Measurements from ENCODE around the gene SV2B.

The SV2B gene

DNA sequence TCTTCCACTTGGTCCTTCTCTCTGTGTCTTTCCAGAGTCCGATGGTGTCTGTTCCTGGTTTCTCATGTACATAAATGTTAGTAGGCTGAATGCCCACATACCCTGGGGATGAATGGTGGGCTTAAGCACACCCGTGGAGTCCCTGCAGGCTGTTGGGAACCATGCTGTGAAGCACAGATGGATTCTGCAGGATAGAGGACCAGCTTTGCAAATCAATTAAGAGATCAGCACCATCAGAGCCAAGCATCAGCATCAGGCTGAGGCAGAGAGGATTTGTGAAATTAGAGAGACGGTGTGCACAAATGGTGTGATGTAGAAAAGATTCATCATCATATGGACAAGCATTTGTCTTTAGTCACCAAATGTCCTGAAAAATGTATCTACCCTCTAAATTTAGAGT lies 127.1 kb downstream of the SV2B start:
- DNase-seq = no peak

DNA sequence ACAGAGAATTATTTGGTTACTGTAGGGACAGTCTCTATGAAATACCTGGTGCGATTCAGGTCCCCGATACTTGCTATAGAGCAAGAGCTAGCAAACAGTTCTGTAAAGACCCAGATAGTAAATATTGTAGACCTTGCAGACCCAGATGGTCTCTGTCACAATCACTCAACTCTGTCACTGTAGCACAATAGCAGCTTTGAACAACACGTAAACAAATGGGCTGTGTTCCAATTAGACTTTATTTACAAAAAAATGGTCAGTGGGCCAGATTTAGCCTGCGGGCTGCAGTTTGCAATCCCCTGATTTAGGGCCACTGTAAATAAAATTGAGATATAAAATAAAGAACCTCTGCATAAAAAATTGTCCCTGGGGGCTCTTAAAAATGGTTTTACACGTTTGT lies 127.7 kb downstream of the SV2B start:
- no peak for DNase-seq

GRCh38 chr15:91228383-91228782 lies 128.3 kb downstream of the SV2B start:
- no peak for DNase-seq

GRCh38 chr15:91228890-91229289 lies 128.8 kb downstream of the SV2B start:
- DNase-seq = no peak

DNA sequence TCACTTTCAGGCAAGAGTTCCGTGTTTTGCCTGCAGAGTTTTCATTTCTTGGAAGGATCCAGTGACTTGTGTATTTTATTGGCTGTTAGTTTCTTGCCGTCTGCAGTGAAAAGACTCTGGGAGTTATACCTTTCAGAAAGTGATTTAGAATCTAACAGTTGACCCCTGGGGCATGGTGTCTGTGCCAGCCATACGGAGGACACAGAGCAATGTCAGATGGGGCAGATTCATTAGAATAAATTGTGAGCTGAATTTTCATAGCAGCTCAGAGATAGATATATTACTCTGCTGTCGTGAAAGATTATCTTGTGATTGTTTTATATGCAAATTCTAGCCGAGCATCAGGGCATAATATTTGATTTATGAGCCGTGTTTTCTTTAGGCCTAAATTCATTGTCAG lies 131.6 kb downstream of the SV2B start:
- DNase-seq = no peak

DNA sequence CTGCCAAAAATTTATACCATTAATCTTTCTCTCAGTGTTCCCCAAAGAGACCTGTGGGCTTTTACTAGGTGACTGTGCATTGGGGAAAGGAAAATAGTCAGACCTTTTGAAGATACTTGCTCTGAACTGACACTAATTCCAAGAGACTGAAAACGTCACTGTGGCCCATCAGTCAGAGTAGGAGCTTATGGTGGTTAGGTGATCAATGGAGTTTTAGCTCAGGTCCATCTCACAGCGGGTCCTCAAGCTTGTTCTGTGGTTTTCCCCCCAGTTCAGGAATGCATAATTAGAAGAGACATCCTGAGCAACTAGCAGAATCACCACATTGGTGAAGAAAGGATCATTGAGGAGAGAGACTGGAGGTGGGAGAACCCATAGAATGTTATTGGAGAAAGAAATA lies 134.7 kb downstream of the SV2B start:
- no peak for DNase-seq

GRCh38 chr15:91235376-91235775 lies 135.3 kb downstream of the SV2B start:
- DNase-seq = no peak

DNA sequence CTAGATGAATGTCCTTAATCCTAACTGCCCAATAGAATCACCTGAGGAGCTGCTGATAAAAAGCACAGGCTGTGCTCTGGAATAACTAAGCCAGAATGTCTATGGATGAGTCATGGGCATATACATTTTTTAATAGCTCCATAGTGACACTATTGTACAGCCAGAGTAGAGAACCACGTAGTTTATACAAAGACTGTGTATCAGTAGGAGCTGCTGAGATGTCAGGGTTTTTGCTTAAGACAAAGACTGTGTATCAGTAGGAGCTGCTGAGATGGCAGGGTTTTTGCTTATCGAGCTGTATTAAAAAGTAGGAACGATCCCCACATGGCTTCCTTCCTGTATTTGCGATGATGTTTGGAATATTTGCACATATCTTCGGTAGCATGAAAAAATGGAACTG lies 137.4 kb downstream of the SV2B start:
- DNase-seq = no peak

DNA sequence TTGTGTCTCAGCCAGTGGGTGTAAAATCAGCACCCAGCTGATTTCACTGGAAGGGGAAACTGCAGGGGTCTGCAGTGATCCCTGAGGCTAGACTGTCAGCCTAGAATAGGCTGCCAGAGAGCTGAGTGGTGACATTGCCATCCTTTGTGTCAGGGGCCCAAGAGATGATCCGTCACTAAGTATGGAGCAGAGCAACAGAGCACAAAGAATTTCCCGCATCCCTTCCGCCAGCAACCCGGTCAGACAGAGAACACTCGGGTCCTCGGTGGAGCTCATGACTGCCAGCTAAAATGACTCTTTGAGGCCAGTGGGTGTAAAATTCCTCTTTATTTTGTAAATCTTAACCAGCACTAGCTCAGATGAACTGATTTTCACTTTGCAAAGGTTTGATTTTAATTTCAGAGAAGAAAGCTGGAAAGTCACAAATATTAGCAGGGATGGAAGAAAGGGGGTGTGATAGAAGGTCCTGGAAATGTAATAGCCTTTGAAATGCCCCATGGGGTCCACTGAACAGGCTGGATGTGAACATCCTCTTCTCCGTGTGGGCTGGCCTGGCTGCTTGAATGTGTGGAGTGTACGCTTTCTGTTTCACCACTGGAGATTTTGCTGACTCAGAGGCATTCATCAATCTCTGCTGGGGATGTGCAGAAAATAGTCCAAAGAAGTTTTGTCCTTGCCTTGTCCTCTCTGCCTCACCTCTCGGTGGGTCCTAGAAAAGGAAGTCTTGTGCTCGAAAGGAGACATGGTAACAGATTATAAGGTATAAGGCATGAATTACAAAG lies 138.8 kb downstream of the SV2B start:
- peak in 1 of 56 donors; percentile 6 for DNase-seq

GRCh38 chr15:91243826-91244225 lies 143.8 kb downstream of the SV2B start:
- no peak for DNase-seq

DNA sequence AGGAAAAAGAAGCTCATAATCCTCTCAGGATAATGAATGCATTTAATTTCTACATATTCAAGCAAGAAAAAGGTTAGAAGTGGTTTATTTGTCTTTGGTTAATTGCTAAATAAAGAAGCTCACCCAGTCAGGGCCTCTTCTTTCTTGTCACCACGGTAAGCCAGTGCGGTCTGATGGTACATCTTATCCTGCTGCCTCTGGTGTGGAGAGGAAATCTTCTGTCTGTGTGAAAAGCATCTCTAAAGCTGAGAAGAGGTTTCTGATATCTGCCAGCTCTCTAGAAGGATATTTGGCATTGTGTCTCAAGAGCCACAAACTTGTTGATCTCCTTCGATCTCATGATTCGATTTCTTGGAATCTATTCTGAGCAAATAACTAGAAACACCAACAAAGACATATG lies 144.9 kb downstream of the SV2B start:
- DNase-seq = no peak

DNA sequence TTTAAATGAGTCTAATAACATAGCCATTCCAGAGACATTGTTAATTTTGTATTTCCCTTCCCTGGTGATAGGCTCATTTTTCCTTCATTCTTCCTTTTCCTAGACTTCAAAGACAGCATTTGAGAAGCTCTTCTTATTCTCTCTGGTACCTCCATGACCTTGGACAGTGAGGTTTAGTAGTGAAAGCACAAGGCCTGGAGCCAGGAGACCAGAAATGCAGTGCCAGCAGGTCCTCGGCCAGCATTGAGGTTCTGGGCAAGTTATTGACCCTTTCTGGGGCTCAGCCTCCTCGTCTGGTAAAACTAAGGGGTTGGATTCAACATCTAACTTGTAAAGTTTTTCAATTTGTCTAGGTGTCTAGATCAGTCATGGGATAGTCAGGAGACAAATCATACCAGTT lies 146.9 kb downstream of the SV2B start:
- no peak for DNase-seq

DNA sequence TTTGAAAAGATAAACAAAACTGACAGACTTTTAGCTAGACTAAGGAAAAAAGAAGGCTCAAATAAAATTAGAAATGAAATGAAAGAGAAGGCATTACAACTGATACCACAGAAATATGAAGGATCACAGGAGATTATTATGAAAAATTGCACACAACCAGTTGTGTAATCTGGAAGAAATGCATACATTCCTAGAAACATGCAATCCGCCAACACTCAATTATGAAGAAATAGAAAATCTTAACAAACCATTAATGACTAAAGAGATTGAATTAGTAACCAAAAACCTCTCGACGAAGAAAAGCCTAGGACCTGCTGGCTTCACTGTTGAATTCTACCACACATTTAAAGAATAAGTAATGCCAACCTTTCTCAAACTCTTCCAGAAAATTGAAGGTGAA lies 149.5 kb downstream of the SV2B start:
- no peak for DNase-seq

DNA sequence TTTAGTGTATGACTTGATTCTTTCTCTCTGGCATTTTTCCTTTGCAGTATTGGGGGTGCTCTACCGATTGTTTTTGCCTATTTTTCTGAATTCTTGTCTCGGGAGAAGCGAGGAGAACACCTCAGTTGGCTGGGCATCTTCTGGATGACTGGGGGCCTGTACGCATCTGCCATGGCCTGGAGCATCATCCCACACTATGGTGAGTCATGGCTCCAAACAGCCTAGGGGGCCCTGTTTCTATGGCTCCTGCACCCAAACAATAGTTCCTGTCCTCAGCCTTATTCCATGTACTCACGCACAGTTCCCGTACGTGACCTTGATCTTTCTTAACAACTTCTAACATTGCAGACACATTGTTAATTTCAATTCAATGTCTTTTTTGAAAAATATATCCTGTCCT lies 152.3 kb downstream of the SV2B start:
- no peak for DNase-seq

GRCh38 chr15:91252756-91253155 lies 152.7 kb downstream of the SV2B start:
- no peak for DNase-seq

DNA sequence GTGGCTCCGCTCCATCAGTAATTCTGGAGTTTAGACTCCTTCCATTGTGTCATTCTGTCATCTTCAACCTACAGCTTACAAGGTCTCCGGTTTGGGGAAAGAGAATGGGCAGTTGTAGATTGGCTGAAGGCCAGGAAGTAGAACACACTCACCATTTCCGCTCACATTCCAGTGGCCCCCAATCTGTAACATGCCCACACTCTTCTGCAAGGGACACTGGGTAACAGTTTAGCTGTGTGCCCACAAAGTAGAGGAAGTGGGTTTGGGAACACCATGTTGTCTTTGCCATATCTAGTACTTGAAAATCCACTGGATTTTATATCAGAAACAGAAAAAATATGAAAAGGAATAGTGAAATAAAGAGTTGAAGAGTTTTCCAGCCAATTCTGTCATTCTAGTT lies 153.5 kb downstream of the SV2B start:
- no peak for DNase-seq

DNA sequence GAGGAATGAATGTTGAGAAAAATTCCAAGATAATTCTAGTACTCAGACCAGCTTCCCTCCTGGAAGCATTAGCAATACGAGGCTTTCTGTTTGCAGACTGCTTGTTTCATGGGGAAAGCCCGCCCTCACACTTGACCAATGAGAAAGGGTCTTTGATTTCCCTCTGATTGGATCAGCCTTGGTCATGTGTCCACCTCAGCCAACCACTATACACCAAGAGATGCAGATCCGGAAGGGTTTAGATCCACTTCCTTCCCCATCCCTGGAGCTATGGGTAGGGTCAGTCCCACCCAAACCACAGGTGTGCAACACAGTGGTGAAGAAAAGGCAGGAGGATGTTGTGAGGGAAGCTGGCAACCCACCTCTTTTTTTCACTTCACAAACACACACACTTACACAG lies 154.7 kb downstream of the SV2B start:
- DNase-seq = no peak

DNA sequence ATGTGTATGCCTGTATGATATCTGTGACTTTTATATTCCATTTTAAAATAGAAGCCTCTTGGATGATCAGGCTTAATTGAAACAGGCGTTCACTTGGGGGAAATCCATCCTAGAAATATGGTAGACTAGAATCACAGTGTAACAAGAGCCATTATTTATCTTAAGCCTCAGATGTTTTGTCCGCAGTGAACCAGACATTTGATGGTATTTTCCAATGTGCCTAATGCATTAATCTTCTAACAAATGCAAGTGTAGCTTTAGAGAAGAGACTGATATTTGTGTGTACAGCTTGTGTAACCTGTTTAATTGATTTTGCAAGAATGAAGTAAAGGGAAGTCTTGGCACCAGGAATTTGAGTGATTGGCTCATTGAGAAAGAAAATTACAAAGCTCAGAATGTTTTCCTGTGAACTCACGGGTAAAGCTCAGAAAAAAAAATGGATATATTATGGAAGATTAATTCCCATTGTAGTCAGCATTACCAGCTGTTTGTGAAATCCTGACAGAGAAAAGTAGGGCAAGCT lies 155.7 kb downstream of the SV2B start:
- DNase-seq = no peak

DNA sequence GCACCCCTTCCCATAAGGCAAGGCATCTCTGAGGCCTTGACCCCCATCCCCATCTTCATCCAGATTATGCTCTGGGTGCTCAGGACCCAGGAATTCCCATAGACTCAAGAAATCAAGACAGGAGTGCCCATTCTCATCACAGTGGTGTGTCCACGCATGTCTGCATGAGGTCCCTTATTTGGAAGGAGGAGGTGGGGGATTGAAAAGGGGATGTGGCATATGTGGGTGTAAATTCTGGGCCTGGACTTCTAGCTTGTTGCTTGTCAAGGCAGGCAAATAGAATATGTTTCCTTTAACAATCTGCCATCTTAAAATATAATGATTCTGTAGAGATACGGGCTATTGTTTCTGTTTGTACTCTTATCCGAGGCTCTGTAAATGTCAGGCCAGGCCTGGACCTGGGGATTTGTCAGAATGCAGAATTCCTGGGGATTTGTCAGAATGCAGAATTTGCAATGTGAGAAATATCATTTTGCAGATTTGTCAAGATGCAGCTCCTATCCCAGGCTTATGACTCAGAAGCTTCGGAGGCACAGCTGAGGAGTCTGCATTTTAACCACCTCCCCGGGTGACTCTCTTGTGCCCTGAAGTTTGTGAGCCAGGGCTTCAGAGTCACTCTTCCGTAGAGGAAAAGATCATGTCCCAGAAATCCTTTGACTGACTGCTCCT lies 157.8 kb downstream of the SV2B start:
- peak in 11 of 56 donors; percentile 2 to 30 (median 10) for DNase-seq

DNA sequence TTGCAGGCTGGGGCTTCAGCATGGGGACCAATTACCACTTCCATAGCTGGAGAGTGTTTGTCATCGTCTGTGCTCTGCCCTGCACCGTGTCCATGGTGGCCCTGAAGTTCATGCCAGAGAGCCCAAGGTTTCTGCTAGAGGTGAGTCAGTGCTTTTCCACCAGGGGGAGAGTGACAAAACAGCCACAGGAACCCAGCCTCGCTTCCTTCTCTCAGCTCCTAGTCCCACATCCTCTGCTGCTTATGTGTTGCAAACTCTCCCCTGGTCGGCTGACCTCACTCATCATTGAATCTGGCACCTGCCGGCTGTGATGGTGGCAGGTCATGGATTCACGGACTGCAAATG lies 158.3 kb downstream of the SV2B start:
- no peak for DNase-seq

DNA sequence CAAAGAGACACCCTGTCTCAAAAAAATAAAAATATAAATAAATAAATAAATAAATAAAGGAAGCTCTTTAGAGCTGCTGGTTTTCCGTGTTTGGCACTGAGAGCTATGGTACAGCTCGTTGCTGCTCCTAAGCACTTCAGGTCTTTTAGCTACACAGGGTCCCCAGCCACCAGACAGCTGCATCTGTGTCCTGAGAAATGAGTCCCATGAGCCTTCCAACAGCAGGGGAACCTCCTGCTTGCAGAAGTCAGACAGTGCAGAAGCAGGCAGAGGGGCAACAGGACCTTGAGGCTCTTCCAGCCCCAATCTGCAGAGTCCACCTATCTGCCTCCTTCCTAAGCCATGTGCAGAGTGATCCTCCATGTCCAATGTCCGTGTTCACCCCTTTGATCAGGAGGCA lies 159.0 kb downstream of the SV2B start:
- DNase-seq = no peak

DNA sequence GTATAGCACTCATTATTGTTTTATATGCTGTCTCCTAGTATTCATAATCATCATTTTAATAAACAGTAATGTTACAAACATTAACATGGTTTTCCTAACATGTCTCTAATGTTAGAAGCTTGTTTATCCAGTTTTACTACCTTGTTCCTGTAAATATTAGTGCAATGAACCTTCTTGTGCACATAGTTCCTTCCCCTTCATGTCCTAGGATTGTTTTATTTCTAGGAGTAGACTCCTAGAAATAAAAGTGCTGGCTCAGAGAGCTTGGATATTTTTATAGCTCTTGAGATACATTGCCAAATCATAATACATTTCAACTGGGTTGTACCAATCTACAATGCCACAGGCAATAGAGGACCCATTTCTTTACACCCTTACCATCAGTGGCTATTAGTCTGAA lies 161.3 kb downstream of the SV2B start:
- no peak for DNase-seq
